ENCODE measurements around the gene USP3.

- TF ChIP-seq, protein P1, sequence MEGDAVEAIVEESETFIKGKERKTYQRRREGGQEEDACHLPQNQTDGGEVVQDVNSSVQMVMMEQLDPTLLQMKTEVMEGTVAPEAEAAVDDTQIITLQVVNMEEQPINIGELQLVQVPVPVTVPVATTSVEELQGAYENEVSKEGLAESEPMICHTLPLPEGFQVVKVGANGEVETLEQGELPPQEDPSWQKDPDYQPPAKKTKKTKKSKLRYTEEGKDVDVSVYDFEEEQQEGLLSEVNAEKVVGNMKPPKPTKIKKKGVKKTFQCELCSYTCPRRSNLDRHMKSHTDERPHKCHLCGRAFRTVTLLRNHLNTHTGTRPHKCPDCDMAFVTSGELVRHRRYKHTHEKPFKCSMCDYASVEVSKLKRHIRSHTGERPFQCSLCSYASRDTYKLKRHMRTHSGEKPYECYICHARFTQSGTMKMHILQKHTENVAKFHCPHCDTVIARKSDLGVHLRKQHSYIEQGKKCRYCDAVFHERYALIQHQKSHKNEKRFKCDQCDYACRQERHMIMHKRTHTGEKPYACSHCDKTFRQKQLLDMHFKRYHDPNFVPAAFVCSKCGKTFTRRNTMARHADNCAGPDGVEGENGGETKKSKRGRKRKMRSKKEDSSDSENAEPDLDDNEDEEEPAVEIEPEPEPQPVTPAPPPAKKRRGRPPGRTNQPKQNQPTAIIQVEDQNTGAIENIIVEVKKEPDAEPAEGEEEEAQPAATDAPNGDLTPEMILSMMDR (IDR thresholded peaks at IDR 0.05; ENCODE audit: insufficient read depth, low read length, poor library complexity, severe bottlenecking): no peak
- no peak for TF ChIP-seq EZH2phosphoT487 (conservative IDR thresholded peaks at IDR 0.05; ENCODE audit: low read length)
Observed at GRCh38 chr15:63604281-63604680, 99.9 kb downstream of the USP3 start.
